ENCODE results near the gene IL5.

DNA sequence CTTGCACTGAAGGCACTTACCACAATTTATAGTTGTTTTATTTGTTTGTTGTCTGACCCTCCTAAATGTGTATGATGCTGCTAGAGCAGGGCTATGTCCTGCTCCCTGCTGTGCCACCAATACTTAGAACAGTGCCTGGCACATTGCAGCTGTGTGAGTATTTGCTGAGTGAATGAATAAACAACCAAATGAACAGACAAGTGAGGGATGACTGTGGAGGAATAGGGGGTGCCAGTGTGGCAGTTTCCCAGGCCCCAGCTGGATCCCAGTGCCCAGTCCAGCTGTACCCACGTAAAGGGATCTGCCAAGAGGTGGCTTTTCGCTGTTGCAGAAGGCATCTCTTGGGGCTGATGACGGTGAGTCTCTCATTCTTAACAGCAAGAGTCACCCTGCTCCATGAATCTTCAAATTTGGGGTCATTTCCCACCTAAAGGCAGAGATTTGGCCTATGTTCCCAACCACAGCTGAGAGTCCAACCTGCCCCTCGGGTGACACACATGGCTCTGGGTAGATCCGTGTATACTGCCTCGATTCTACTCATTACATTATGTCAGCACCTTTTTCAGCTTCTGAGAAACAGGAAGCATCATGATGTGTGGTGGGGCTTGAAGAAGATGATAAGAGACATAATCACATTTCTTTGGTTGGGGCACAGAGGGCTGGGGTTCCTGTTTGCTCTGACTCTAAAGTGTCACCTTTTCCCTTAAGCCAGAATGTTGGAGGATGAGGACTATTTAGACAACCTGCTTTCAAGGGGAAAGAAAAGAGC lies 14.3 kb downstream of the IL5 start:
- TF ChIP-seq, protein P1, sequence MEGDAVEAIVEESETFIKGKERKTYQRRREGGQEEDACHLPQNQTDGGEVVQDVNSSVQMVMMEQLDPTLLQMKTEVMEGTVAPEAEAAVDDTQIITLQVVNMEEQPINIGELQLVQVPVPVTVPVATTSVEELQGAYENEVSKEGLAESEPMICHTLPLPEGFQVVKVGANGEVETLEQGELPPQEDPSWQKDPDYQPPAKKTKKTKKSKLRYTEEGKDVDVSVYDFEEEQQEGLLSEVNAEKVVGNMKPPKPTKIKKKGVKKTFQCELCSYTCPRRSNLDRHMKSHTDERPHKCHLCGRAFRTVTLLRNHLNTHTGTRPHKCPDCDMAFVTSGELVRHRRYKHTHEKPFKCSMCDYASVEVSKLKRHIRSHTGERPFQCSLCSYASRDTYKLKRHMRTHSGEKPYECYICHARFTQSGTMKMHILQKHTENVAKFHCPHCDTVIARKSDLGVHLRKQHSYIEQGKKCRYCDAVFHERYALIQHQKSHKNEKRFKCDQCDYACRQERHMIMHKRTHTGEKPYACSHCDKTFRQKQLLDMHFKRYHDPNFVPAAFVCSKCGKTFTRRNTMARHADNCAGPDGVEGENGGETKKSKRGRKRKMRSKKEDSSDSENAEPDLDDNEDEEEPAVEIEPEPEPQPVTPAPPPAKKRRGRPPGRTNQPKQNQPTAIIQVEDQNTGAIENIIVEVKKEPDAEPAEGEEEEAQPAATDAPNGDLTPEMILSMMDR (IDR thresholded peaks at IDR 0.05), result no peak
- no peak for TF ChIP-seq POLR2A (IDR thresholded peaks at IDR 0.05)
